Colonic mucosa (tissue), 4 donors: ENCODE data around the gene ABCG2. TPM values are rescaled to one million over a fixed set of nuclear protein-coding genes. Genes with fewer than 3 reads are reported as not detected.

Experiments
- DNase-seq: peaks from one replicate; pipeline ENCODE4 v3.0.0-alpha.2; 2020
- H3K27ac ChIP-seq: fragments of 200-600 bp; one replicate; pipeline ENCODE4 v1.8.0; 2021
- H3K27me3 ChIP-seq: fragments of 200-600 bp; one replicate; pipeline ENCODE4 v1.8.0; 2021
- H3K36me3 ChIP-seq: fragments of 200-600 bp; one replicate; pipeline ENCODE4 v1.8.0; 2021
- H3K4me1 ChIP-seq: fragments of 200-600 bp; one replicate; pipeline ENCODE4 v1.8.0; 2021; ENCODE audit warnings: mild to moderate bottlenecking
- H3K4me3 ChIP-seq: fragments of 200-600 bp; one replicate; pipeline ENCODE4 v1.8.0; 2021
- H3K9ac ChIP-seq, 2 donors: one replicate each; pipeline ENCODE4 v1.7.0; 2013; ENCODE audit warnings: control low read depth in 2 of 2, low read depth in 2 of 2, low read length in 2 of 2
- H3K9me3 ChIP-seq: fragments of 200-600 bp; one replicate; pipeline ENCODE4 v1.8.0; 2021
- intact Hi-C: fragments of 100-400 bp; cut with DNase I; formaldehyde crosslinking; loops from one replicate; pipeline ENCODE4 v1.14.1; 2022
- total RNA-seq, 2 donors: library from RNA; stranded (reverse); fragmentation: NEBNext Ultra II Directional in 1 of 2; extraction: Animal tissue kit (Norgen Biotek cat#: 25700) in 1 of 2; gene quantifications; one replicate each; pipeline ENCODE4 v1.2.1, GENCODE V29; 2021
- TF ChIP-seq, protein P1 (sequence below): fragments of 200-600 bp; IDR thresholded peaks from one replicate; pipeline ENCODE4 v1.8.0; 2022; ENCODE audit warnings: antibody characterized with exemption, mild to moderate bottlenecking
- donor health status: healthy.
- donor health status: DM: no; HTN: no; CAD: no.
- donor health status: DM: no; HTN: no; CAD: no.

Gene ABCG2
- total RNA-seq, result 10 to 100 TPM in 1 of 2 donors, 1 to 10 TPM in 1; 7.5 to 18.8 TPM

DNA sequence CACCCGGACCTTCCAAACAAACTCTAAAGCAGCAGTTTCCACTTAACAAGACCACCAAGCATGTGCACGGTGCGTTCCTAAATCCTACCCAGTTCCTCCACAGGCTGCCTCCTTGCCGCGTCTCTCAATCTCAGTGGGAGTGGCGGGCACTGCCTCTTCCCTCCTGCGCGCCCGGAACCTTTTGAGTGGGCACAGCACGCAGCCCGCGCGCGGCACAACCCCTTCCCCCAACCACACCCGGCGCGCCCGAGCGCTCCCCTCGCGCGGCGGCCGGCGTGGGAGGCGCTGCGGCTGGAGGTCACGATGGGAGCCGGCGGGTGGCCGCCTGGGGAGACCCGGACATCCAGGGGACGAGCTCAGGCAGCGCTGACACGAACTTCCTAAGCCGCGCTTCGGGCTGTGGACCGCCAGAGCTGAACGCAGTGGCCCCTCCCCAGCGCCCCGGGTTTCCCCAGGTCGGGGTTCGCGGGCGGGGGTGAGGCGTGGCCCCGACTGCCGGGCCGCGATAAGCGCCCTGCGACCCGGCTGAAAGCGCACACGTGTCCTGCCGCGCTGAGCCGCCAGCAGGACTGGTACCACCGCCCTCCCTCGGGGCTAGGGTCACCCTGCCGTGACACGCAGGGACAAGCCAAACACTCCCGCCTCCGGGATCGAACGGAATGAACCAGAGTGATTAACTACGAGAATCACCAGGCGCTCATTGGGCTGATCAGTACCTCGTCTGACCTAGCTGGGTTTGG is at the start of gene ABCG2:
ABCG2 (minus strand) TSS at position 151 of the 740 bp plus-strand sequence. CDS start 18,644 bp downstream, outside the sequence.
- TF ChIP-seq, protein P1, sequence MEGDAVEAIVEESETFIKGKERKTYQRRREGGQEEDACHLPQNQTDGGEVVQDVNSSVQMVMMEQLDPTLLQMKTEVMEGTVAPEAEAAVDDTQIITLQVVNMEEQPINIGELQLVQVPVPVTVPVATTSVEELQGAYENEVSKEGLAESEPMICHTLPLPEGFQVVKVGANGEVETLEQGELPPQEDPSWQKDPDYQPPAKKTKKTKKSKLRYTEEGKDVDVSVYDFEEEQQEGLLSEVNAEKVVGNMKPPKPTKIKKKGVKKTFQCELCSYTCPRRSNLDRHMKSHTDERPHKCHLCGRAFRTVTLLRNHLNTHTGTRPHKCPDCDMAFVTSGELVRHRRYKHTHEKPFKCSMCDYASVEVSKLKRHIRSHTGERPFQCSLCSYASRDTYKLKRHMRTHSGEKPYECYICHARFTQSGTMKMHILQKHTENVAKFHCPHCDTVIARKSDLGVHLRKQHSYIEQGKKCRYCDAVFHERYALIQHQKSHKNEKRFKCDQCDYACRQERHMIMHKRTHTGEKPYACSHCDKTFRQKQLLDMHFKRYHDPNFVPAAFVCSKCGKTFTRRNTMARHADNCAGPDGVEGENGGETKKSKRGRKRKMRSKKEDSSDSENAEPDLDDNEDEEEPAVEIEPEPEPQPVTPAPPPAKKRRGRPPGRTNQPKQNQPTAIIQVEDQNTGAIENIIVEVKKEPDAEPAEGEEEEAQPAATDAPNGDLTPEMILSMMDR, result no peak
- Histone ChIP-seq H3K27me3 (peaks cover 10% of the 10 kb centered on the region), H3K4me3 (peak within 1 kb of the TSS; percentile 56), H3K9ac (peak within 1 kb of the TSS; percentile 6 to 66), H3K4me1 (no peaks in the 10 kb centered on the region), H3K9me3 (no peaks in the 10 kb centered on the region), H3K36me3 (no peaks in the 10 kb centered on the region), H3K27ac (no peak within 1 kb of the TSS)
- intact Hi-C loops, result no loop called here
- peak; percentile 29 for DNase-seq

DNA sequence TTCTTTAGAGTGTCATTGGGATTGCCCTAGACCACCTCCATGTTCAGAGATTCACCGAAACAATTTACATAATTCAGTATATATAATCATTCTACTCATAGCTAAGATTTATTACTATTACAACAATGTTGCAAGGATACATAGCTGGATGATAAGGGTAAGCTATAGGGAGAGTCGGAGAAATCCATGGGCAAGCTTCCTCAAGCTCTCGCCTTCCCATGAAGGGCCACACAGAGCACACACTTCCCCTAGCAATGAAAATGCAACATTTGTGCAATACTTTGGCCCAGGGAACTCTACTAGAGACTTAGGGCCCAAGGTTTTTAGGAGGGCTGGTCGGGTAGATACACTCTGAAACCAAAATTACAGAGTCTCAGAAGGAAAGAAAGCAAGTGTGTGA is 49.7 kb upstream of the ABCG2 start:
- Histone ChIP-seq H3K4me3 (no peak overlapping the region), H3K9me3 (no peaks in the 10 kb centered on the region), H3K4me1 (no peaks in the 10 kb centered on the region), H3K36me3 (no peaks in the 10 kb centered on the region), H3K9ac (no peak overlapping the region), H3K27me3 (no peaks in the 10 kb centered on the region), H3K27ac (no peak overlapping the region)
- intact Hi-C loops, result no loop called here
- DNase-seq, result no peak
- TF ChIP-seq, protein P1, result no peak

DNA sequence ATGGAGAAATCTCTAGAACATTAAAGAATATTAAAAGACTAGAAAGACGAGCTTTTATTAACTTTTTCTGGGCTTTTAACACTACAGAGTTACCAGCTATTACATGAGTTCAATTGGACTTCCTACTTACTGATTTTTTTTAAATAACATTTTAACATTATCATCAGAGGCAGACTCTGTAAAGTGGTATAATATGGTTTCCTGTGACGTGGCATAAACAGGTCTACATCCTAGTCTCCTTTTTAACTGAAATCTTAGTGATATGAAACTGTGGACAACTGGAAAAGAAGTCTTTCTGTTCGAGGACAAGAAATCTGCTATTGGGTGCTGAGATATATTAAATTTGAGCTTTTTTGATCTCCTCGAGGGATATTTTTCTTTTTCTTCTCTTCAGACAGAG is 48.7 kb upstream of the ABCG2 start:
- intact Hi-C loops, result no loop called here
- H3K4me1 ChIP-seq, result no peaks in the 10 kb centered on the region
- no peak overlapping the region for H3K27ac ChIP-seq
- no peak overlapping the region for H3K9ac ChIP-seq
- no peak for DNase-seq
- H3K9me3 ChIP-seq, result no peaks in the 10 kb centered on the region
- no peaks in the 10 kb centered on the region for H3K36me3 ChIP-seq
- no peak overlapping the region for H3K4me3 ChIP-seq
- no peaks in the 10 kb centered on the region for H3K27me3 ChIP-seq
- TF ChIP-seq, protein P1, result no peak

GRCh38 chr4:88204882-88205281 is 46.4 kb upstream of the ABCG2 start:
- Histone ChIP-seq H3K9me3 (no peaks in the 10 kb centered on the region), H3K27ac (no peak overlapping the region), H3K9ac (no peak overlapping the region), H3K4me1 (no peaks in the 10 kb centered on the region), H3K27me3 (no peaks in the 10 kb centered on the region), H3K4me3 (no peak overlapping the region), H3K36me3 (no peaks in the 10 kb centered on the region)
- DNase-seq, result no peak
- intact Hi-C loops, result no loop called here
- TF ChIP-seq, protein P1, result no peak

GRCh38 chr4:88202443-88202842 is 44.0 kb upstream of the ABCG2 start:
- no peaks in the 10 kb centered on the region for H3K36me3 ChIP-seq
- H3K27me3 ChIP-seq, result no peaks in the 10 kb centered on the region
- H3K4me1 ChIP-seq, result no peaks in the 10 kb centered on the region
- no peaks in the 10 kb centered on the region for H3K9me3 ChIP-seq
- DNase-seq, result no peak
- no peak overlapping the region for H3K9ac ChIP-seq
- intact Hi-C loops, result no loop called here
- H3K4me3 ChIP-seq, result no peak overlapping the region
- no peak overlapping the region for H3K27ac ChIP-seq
- TF ChIP-seq, protein P1, result no peak
